ENCODE results near the gene ATG16L1.

DNA sequence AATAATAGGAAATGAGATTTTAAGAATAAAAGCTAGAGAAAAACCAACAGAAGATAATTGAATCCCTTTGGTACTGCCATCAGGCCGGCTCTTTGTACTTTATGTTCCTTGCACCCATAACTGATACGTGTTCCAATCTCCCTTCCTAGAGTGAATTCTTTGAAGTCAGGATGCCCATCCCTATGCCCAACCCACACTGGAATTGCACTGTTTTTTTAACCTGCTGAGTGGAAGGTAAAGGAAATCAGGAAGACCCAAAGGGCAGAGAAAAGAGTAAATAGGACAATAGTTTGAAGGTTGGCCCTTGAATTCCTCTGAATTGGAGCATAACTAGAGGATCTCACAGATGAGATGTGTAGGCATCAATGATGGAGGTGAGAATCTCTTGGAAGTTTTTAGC, 4.4 kb upstream of the ATG16L1 start:
- TF ChIP-seq, protein P1, sequence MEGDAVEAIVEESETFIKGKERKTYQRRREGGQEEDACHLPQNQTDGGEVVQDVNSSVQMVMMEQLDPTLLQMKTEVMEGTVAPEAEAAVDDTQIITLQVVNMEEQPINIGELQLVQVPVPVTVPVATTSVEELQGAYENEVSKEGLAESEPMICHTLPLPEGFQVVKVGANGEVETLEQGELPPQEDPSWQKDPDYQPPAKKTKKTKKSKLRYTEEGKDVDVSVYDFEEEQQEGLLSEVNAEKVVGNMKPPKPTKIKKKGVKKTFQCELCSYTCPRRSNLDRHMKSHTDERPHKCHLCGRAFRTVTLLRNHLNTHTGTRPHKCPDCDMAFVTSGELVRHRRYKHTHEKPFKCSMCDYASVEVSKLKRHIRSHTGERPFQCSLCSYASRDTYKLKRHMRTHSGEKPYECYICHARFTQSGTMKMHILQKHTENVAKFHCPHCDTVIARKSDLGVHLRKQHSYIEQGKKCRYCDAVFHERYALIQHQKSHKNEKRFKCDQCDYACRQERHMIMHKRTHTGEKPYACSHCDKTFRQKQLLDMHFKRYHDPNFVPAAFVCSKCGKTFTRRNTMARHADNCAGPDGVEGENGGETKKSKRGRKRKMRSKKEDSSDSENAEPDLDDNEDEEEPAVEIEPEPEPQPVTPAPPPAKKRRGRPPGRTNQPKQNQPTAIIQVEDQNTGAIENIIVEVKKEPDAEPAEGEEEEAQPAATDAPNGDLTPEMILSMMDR (IDR thresholded peaks at IDR 0.05; ENCODE audit: low read depth, low read length): no peak
- no peak for TF ChIP-seq EZH2phosphoT487 (IDR thresholded peaks at IDR 0.05; ENCODE audit: low read depth)

Measured in OCI-LY3 (cell line).